ENCODE measurements around the gene OR52N5. TPM values are rescaled to one million over a fixed set of nuclear protein-coding genes. Genes with fewer than 3 reads are reported as not detected.

Gene OR52N5
- total and polyA plus RNA-seq, 2 donors (not counting 3 experiments of a cell fraction or from before 2014, with no cell fraction given) = not detected

- H3K4me2 ChIP-seq (ENCODE audit: insufficient read depth, low read length) = no peak overlapping the region
- H3K79me2 ChIP-seq (ENCODE audit: control insufficient read depth, insufficient read depth, low read length) = no peaks in the 10 kb centered on the region
- H3K36me3 ChIP-seq (ENCODE audit: control insufficient read depth in 2 of 2, extremely low read depth in 1 of 2, insufficient read depth in 2 of 2, low read length in 2 of 2) = no peaks in the 10 kb centered on the region
- ChIA-PET CTCF (no interaction called here), POLR2A (no interaction called here)
- no peak overlapping the region for H2AFZ ChIP-seq (ENCODE audit: low read depth, low read length)
- dilution Hi-C loops (cut with MboI; ENCODE audit: extremely low pct_ligation_motif_present, low sequenced_read_pairs) (no loop called here), intact Hi-C loops (cut with micrococcal nuclease) (no loop called here)
- H3K4me3 ChIP-seq (replicated peaks in 1 of 3; ENCODE audit: insufficient read depth in 1 of 3, low read depth in 1 of 3, low read length in 3 of 3) = no peak overlapping the region
- BruUV-seq (replicated peaks) = no TSS peak
- TF ChIP-seq FOS (IDR thresholded peaks at IDR 0.05; ENCODE audit: borderline replicate concordance, insufficient read depth, low read length) (no peak), JUN (IDR thresholded peaks at IDR 0.05; ENCODE audit: borderline replicate concordance, insufficient read depth, insufficient read length, low read depth) (no peak), POLR2AphosphoS5 (IDR thresholded peaks at IDR 0.05; ENCODE audit: insufficient read depth, low read depth, low read length) (no peak), MAX (IDR thresholded peaks at IDR 0.05; ENCODE audit: insufficient read depth, insufficient read length) (no peak), POLR2A (IDR thresholded peaks at IDR 0.05; ENCODE audit: low read depth, low read length) (no peak), GATA2 (IDR thresholded peaks at IDR 0.05; ENCODE audit: insufficient read depth, insufficient read length, low read depth, low read length) (no peak), CTCF (IDR thresholded peaks at IDR 0.05; ENCODE audit: extremely low read depth in 1 of 2, insufficient read depth in 1 of 2, low read depth in 1 of 2, low read length in 2 of 2) (no peak), EZH2 (IDR thresholded peaks at IDR 0.05; ENCODE audit: borderline replicate concordance, low read depth, low read length, severe bottlenecking) (no peak), MYC (IDR thresholded peaks at IDR 0.05; ENCODE audit: low read depth, low read length) (no peak)
- peaks cover 4% of the 10 kb centered on the region for H3K4me1 ChIP-seq (ENCODE audit: control insufficient read depth, extremely low read depth, insufficient read depth, low read length)
- no peak overlapping the region for H3K27ac ChIP-seq (ENCODE audit: insufficient read depth, low read depth, low read length)
- H3K9me3 ChIP-seq (replicated peaks; ENCODE audit: control insufficient read depth, insufficient read depth, low read length) = no peaks in the 10 kb centered on the region
- no peaks in the 10 kb centered on the region for H4K20me1 ChIP-seq (replicated peaks; ENCODE audit: control insufficient read depth, extremely low read depth, insufficient read depth, low read length)
- H3K9ac ChIP-seq (replicated peaks; ENCODE audit: extremely low read depth, insufficient read depth, low read length) = no peak overlapping the region
- peaks cover 0 to 2% of the 10 kb centered on the region in 2 experiments for H3K27me3 ChIP-seq (ENCODE audit: control insufficient read depth in 2 of 2, insufficient read depth in 2 of 2, low read length in 2 of 2)
- no peaks in the 10 kb centered on the region for H3K9me1 ChIP-seq (replicated peaks; ENCODE audit: control insufficient read depth, extremely low read depth, insufficient read depth, low read length)
- DNase-seq (ENCODE audit: low read depth, low spot score) (no peak), FAIRE-seq (no peak)
These were observed 20.8 kb upstream of the OR52N5 start for GRCh38 chr11:5803982-5804381.
